Gastroesophageal sphincter (tissue), 4 donors: ENCODE results near the gene SCD5. TPM values are rescaled to one million over a fixed set of nuclear protein-coding genes. Genes with fewer than 3 reads are reported as not detected.

Source experiments
- ATAC-seq: fragments of 150-250 bp; one replicate; pipeline ENCODE4 v1.9.1; 2016; ENCODE audit warnings: mild to moderate bottlenecking, moderate library complexity
- H3K27ac ChIP-seq, 4 donors: fragments of 200-600 bp; sonication (generic) in 3 of 4; 1 replicate in 3 of 4; 2 replicates in 1 of 4; pipeline ENCODE4 v1.5.1; 2016 to 2019
- H3K27me3 ChIP-seq: fragments of 200-600 bp; sonication (generic); one replicate; pipeline ENCODE4 v1.5.1; 2019
- H3K36me3 ChIP-seq, 2 donors: fragments of 200-600 bp; sonication (generic); one replicate each; pipeline ENCODE4 v1.5.1; 2019; ENCODE audit warnings: control low read depth in 1 of 2
- H3K4me1 ChIP-seq, 3 donors: fragments of 200-600 bp; sonication (generic); 1 replicate in 2 of 3; 2 replicates in 1 of 3; pipeline ENCODE4 v1.5.1; 2016 to 2019; ENCODE audit warnings: control low read depth in 2 of 3
- H3K4me3 ChIP-seq, 2 donors: fragments of 200-600 bp; sonication (generic); one replicate each; pipeline ENCODE4 v1.5.1; 2019; ENCODE audit warnings: mild to moderate bottlenecking in 1 of 2, moderate library complexity in 1 of 2
- H3K9me3 ChIP-seq, 3 donors: fragments of 200-600 bp; sonication (generic); one replicate each; pipeline ENCODE4 v1.5.1; 2017 to 2019; ENCODE audit warnings: control low read depth in 2 of 3
- CTCF ChIP-seq, 4 experiments: fragments of 200-600 bp in 2 of 4; fragments of 450-650 bp in 2 of 4; sonication (generic) in 1 of 4; IDR thresholded peaks; one replicate each; pipeline ENCODE4 v1.5.1; 2017 to 2019; ENCODE audit warnings: antibody characterized with exemption in 4 of 4, mild to moderate bottlenecking in 2 of 4, moderate library complexity in 2 of 4
- EP300 ChIP-seq: sonication (generic); formaldehyde crosslinking; IDR thresholded peaks from one replicate; pipeline ENCODE4 v1.6.1; 2017; ENCODE audit warnings: antibody characterized with exemption, mild to moderate bottlenecking
- POLR2A ChIP-seq, 2 donors: fragments of 450-650 bp; IDR thresholded peaks; one replicate each; pipeline ENCODE4 v1.6.1; 2017; ENCODE audit warnings: antibody characterized with exemption in 2 of 2, mild to moderate bottlenecking in 2 of 2, moderate library complexity in 1 of 2
- POLR2AphosphoS5 ChIP-seq: sonication (generic); formaldehyde crosslinking; IDR thresholded peaks from one replicate; pipeline ENCODE4 v1.6.1; 2017; ENCODE audit warnings: antibody characterized with exemption
- WGBS, 2 donors: methylation state at CpG; one replicate each; pipeline ENCODE4 v1.1.5; 2018; ENCODE audit warnings: low coverage in 1 of 2; 5-methylcytosine and 5-hydroxymethylcytosine counted together
- total RNA-seq, 4 donors: library from RNA; depleted of rRNA; stranded (reverse); fragments of >200 nt; gene quantifications; one replicate each; pipeline ENCODE4 v1.1.0, GENCODE V29; 2016

The SCD5 gene
- total RNA-seq, 4 donors from 2014 or later = 15.5 to 21.8 (median 20.3) TPM

DNA sequence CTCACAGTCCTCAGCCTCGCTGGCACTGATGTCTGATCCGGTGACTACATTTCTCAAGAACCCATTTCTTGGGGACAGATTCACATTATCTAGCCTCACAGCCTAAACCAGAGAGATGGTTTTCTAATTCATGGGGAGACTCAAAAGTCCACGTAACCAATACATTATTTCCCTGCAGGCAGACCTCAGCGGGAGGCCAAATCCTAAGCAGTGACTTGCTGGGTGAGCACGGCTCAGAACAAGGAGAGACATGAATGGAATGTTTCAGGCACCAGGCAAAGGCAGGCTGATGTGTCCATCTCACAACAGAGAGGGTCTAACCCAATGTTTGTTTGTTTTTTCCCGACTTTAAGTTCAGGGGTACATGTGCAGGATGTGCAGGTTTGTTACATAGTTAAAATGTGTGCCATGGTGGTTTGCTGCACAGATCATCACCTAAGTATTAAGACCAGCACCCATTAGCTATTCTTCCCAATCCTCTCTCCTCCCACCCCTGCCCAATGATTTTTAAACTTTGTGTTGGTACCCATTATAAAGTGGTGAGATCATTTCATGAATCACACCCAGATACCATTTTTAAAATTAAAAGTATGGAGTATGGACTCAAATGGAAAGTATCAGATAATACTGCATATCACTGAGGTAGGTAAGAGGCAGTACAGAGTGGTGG lies 53.3 kb downstream of the SCD5 start:
- Histone ChIP-seq H3K9me3 (no peaks in the 10 kb centered on the region), H3K4me1 (peaks cover 0 to 5% (median 0%) of the 10 kb centered on the region in 3 donors), H3K36me3 (peaks cover 0 to 4% of the 10 kb centered on the region in 2 donors), H3K27ac (no peak overlapping the region), H3K27me3 (no peaks in the 10 kb centered on the region), H3K4me3 (no peak overlapping the region)
- 76 to 77% methylated on average over 3 to 6 of the region's 6 CpGs for WGBS, 2 donors
- TF ChIP-seq CTCF (IDR thresholded peaks at IDR 0.05) = no peak
- no peak for TF ChIP-seq POLR2AphosphoS5
- TF ChIP-seq EP300 = no peak
- TF ChIP-seq POLR2A (IDR thresholded peaks at IDR 0.05) = no peak
- ATAC-seq = no peak

DNA sequence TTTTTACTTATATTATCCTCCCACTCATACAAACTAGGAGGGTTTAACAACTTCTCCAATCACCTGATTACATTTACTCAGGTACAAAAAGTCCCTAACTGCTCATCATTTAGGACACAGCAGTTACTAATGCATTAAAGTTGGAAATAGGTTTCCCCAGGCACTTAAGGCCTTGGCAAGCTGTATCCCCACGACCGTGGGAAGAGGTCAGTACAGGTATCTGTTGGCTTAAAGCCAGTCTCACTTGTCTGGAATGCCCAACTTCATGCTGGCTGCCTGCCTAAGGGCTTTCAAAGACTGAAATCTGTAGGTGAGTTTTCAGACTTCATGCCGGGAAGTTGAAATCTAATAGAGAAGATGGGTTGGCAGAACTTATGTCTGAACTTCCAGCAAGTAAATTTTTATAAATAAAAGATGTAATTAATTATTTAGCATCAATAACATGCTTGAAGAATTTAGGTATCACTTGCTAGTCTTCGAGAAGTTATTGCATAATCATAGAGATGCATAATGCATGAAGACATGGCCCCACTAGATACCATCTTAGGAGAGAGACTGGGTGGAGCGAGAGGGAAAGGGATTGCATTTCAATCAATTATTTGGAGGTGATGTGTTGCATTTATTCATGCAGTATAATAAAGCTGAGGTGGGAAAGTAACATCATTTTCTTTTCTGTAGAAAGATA lies 54.2 kb downstream of the SCD5 start:
- Histone ChIP-seq H3K27ac (no peak overlapping the region), H3K4me1 (peaks cover 0 to 5% (median 0%) of the 10 kb centered on the region in 3 donors), H3K9me3 (no peaks in the 10 kb centered on the region), H3K27me3 (no peaks in the 10 kb centered on the region), H3K36me3 (peaks cover 0 to 4% of the 10 kb centered on the region in 2 donors), H3K4me3 (no peak overlapping the region)
- TF ChIP-seq CTCF (IDR thresholded peaks at IDR 0.05) (no peak), POLR2AphosphoS5 (no peak), EP300 (no peak), POLR2A (IDR thresholded peaks at IDR 0.05) (no peak)
- 62% methylated on average over 5 of the region's 5 CpGs for WGBS, 2 donors
- no peak for ATAC-seq

DNA sequence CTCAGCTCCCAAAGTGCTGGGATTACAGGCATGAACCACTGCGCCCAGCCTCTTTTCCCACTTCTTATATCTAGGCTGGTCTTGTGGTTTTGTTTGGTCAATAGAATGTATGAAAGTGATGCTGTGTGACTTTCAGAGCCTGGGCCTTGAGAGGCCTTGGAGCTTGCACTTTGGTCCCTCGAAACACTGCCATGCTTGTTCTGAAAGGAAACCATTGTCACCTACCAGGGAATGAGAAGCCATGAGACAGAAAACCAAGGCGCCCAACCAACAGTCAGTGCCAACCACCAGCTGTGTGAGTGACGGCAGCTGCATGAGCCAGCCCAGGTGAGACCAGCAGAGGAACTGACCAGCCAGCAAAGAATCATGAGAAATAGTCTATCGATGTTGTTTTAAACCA lies 57.4 kb downstream of the SCD5 start:
- no peak overlapping the region for H3K4me3 ChIP-seq
- H3K4me1 ChIP-seq = no peaks in the 10 kb centered on the region
- no peak overlapping the region for H3K27ac ChIP-seq
- no peaks in the 10 kb centered on the region for H3K9me3 ChIP-seq
- peaks cover 0 to 4% of the 10 kb centered on the region in 2 donors for H3K36me3 ChIP-seq
- WGBS, 2 donors = 97 to 100% methylated on average over 3 to 5 of the region's 5 CpGs
- H3K27me3 ChIP-seq = no peaks in the 10 kb centered on the region
- no peak for TF ChIP-seq POLR2A (IDR thresholded peaks at IDR 0.05)
- no peak for TF ChIP-seq EP300
- no peak for TF ChIP-seq CTCF (IDR thresholded peaks at IDR 0.05)
- TF ChIP-seq POLR2AphosphoS5 = no peak
- ATAC-seq = no peak

- whole genome bisulfite sequencing, 2 donors = 78 to 83% methylated on average over 12 of the region's 23 CpGs
- Histone ChIP-seq H3K27me3 (no peaks in the 10 kb centered on the region), H3K27ac (no peak overlapping the region), H3K4me1 (no peaks in the 10 kb centered on the region), H3K9me3 (no peaks in the 10 kb centered on the region), H3K4me3 (no peak overlapping the region), H3K36me3 (peaks cover 0 to 4% of the 10 kb centered on the region in 2 donors)
- ATAC-seq = peak; percentile 80
- TF ChIP-seq POLR2AphosphoS5 = no peak
- TF ChIP-seq CTCF (IDR thresholded peaks at IDR 0.05) = peak in 3 of 4 experiments; percentile 68 to 80 (median 71)
- TF ChIP-seq EP300 = no peak
These were observed 59.1 kb downstream of the SCD5 start for GRCh38 chr4:82739287-82740190.
